K562 (cell line): ENCODE data around the gene DUOX2. TPM values are rescaled to one million over a fixed set of nuclear protein-coding genes. Genes with fewer than 3 reads are reported as not detected.

Source experiments
- BACH1 ChIP-seq: fragments of 200-800 bp; sonication (Bioruptor generic); IDR thresholded peaks from 2 replicates; pipeline ENCODE4 v1.6.1; 2016; ENCODE audit warnings: missing genetic modification characterization, missing compliant biosample characterization
- C11orf30 ChIP-seq: fragments of 450-650 bp; IDR thresholded peaks from 2 replicates; pipeline ENCODE4 v1.6.1; 2016; ENCODE audit warnings: low read depth, mild to moderate bottlenecking
- ELK1 ChIP-seq: sonication (generic); formaldehyde crosslinking; IDR thresholded peaks from 2 replicates; pipeline ENCODE4 v1.8.1; 2022; ENCODE audit warnings: missing genetic modification reagents
- FOXA3 ChIP-seq, 2 experiments: fragments of 450-650 bp in 1 of 2; sonication (generic) in 1 of 2; formaldehyde crosslinking; IDR thresholded peaks in 1 of 2; conservative IDR thresholded peaks in 1 of 2; 2 replicates each; pipeline versions ENCODE4 v1.4.0 to v1.8.0; 2020 to 2022; ENCODE audit warnings: mild to moderate bottlenecking in 2 of 2, missing genetic modification reagents in 1 of 2
- HDAC6 ChIP-seq: IDR thresholded peaks from 2 replicates; pipeline ENCODE4 v1.6.1; 2012; ENCODE audit warnings: low read depth, mild to moderate bottlenecking, control low read depth, inconsistent platforms, low read length, moderate library complexity
- HES1 ChIP-seq: fragments of 450-650 bp; IDR thresholded peaks from 2 replicates; pipeline ENCODE4 v1.6.1; 2016; ENCODE audit warnings: low read depth, mild to moderate bottlenecking, moderate library complexity
- MCM5 ChIP-seq: fragments of 450-650 bp; IDR thresholded peaks from 2 replicates; pipeline ENCODE4 v1.6.1; 2016; ENCODE audit warnings: low read depth
- MYNN ChIP-seq, 2 experiments: sonication (generic); formaldehyde crosslinking in 1 of 2; IDR thresholded peaks; 2 replicates each; pipeline versions ENCODE4 v1.5.0 to v1.6.1; 2016 to 2020; ENCODE audit warnings: antibody characterized with exemption in 1 of 2, missing genetic modification reagents in 1 of 2
- NR2C1 ChIP-seq, 2 experiments: fragments of 450-650 bp; IDR thresholded peaks; 2 replicates each; pipeline ENCODE4 v1.6.1; 2017; ENCODE audit warnings: mild to moderate bottlenecking in 2 of 2, antibody characterized with exemption in 1 of 2, inconsistent platforms in 1 of 2, missing compliant biosample characterization in 1 of 2, missing genetic modification characterization in 1 of 2
- NRF1 ChIP-seq, 2 experiments: fragments of 450-650 bp; IDR thresholded peaks in 1 of 2; conservative IDR thresholded peaks in 1 of 2; 2 replicates each; pipeline ENCODE4 v1.6.1; 2014; ENCODE audit warnings: mild to moderate bottlenecking in 2 of 2
- SREBF2 ChIP-seq: sonication (generic); formaldehyde crosslinking; IDR thresholded peaks from 2 replicates; pipeline ENCODE4 v1.4.0; 2020; ENCODE audit warnings: mild to moderate bottlenecking, missing genetic modification reagents
- ZNF277 ChIP-seq: fragments of 250-450 bp; sonication (Bioruptor Pico); IDR thresholded peaks from 2 replicates; pipeline ENCODE4 v1.8.0; 2022; ENCODE audit warnings: inconsistent platforms, mild to moderate bottlenecking, moderate library complexity, borderline replicate concordance
- ZNF316 ChIP-seq: fragments of 450-650 bp; IDR thresholded peaks from 2 replicates; pipeline ENCODE4 v1.6.1; 2016
- ZNF407 ChIP-seq: fragments of 450-650 bp; IDR thresholded peaks from 2 replicates; pipeline ENCODE4 v1.6.1; 2016; ENCODE audit warnings: low read depth
- ZNF511 ChIP-seq: sonication (generic); formaldehyde crosslinking; IDR thresholded peaks from 2 replicates; pipeline ENCODE4 v1.8.0; 2022; ENCODE audit warnings: mild to moderate bottlenecking, missing genetic modification reagents
- polyA plus RNA-seq, 8 experiments: library from polyadenylated mRNA; depleted of rRNA in 4 of 8; stranded (reverse) in 5 of 8; unstranded in 3 of 8; fragments of >200 nt; fragmentation: Nextera tagmentation in 2 of 8; fragmentation: Illumina TruSeq in 1 of 8; extraction: Ambion mirVana in 2 of 8; extraction: Trizol in 1 of 8; gene quantifications; 2 replicates each; pipeline versions ENCODE4 v1.2.1 to v1.2.3, GENCODE V29; 2011 to 2014; ENCODE audit warnings: inconsistent platforms in 1 of 8, missing spikeins in 1 of 8
- total RNA-seq, 7 experiments: library from RNA; depleted of rRNA in 6 of 7; stranded (reverse); fragments of >200 nt in 6 of 7; fragmentation: Illumina TruSeq in 2 of 7; extraction: Trizol in 2 of 7; gene quantifications; 2 replicates each; pipeline versions ENCODE4 v1.2.1 to v1.2.3, GENCODE V29; 2011 to 2021; ENCODE audit warnings: low replicate concordance in 1 of 7

Gene DUOX2
- total and polyA plus RNA-seq, 9 of the 15 experiments (the other 6 are each of a cell fraction or from before 2014, with no cell fraction given): 0.01 to 0.03 (median 0.02) TPM; not detected in 6

- TF ChIP-seq ZNF511 (CRISPR knock-in tag): no peak
- TF ChIP-seq BACH1 (tag): no peak
- no peak for TF ChIP-seq NR2C1 (IDR thresholded peaks at IDR 0.05)
- no peak for TF ChIP-seq NR2C1 (tag; IDR thresholded peaks at IDR 0.05)
- no peak for TF ChIP-seq MCM5
- TF ChIP-seq SREBF2 (CRISPR knock-in tag): no peak
- no peak for TF ChIP-seq ELK1 (CRISPR knock-in tag)
- TF ChIP-seq C11orf30: no peak
- no peak for TF ChIP-seq FOXA3 (CRISPR knock-in tag; conservative IDR thresholded peaks at IDR 0.05 in 1 of 2, IDR thresholded peaks at IDR 0.05 in 1 of 2)
- TF ChIP-seq HES1: no peak
- TF ChIP-seq ZNF277 (CRISPR knock-in tag): no peak
- TF ChIP-seq ZNF316: no peak
- peak; percentile 49; the same call in 1 of the 2 replicates for TF ChIP-seq MYNN (IDR thresholded peaks at IDR 0.05)
- no peak for TF ChIP-seq MYNN (CRISPR knock-in tag; IDR thresholded peaks at IDR 0.05)
- TF ChIP-seq ZNF407: no peak
- TF ChIP-seq HDAC6: no peak
- peak; percentile 47 to 55; a peak in 3 of 4 replicates for TF ChIP-seq NRF1 (conservative IDR thresholded peaks at IDR 0.05 in 1 of 2, IDR thresholded peaks at IDR 0.05 in 1 of 2)
These were observed 4.2 kb upstream of the DUOX2 start (continued) for GRCh38 chr15:45118131-45118588.
